M059J (cell line): Measurements from ENCODE around the gene KRT14. TPM values are rescaled to one million over a fixed set of nuclear protein-coding genes. Genes with fewer than 3 reads are reported as not detected.
"Not testable (repeated sequence)": the region's sequence is repeated elsewhere in the genome, so short reads cannot be mapped to it uniquely, and the experiment has no call there.

Experiments used
- DNase-seq: peaks from one replicate; pipeline ENCODE4 v3.0.0-alpha.2; 2012; ENCODE audit warnings: low read depth
- total RNA-seq: library from RNA; depleted of rRNA; stranded (reverse); fragments of >200 nt; shearing (Covaris generic); gene quantifications from 2 replicates; pipeline ENCODE4 v1.2.3, GENCODE V29; 2014

The KRT14 gene
- total RNA-seq, 1 experiment from 2014 or later: 0.27 TPM

GRCh38 chr17:41623184-41623861 is 36.6 kb upstream of the KRT14 start:
- peak; percentile 55 for DNase-seq

- DNase-seq: peak; percentile 43
These were observed 35.9 kb upstream of the KRT14 start for GRCh38 chr17:41622340-41623183.

DNA sequence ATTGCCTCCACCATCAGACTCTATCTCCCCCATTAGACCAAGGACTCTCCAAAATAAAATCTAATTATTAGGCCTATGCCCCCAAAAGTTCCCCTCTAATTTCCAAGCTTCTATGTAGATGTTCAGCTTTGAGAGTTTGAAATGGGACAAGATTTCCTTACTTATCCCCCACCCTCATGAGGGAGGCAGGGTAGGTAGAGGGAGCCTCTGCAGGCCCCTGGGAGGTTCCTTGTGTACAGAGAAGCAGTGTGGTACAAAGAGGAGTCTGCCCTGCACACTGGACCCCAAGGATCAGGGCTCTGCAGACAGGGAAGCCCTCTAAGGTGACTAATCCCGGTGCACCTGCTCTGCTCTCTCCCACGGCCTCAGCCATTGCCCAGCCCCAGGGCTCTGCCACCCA is 35.2 kb upstream of the KRT14 start:
- DNase-seq: no peak

GRCh38 chr17:41621435-41621817 is 34.7 kb upstream of the KRT14 start:
- DNase-seq: not testable (repeated sequence)

DNA sequence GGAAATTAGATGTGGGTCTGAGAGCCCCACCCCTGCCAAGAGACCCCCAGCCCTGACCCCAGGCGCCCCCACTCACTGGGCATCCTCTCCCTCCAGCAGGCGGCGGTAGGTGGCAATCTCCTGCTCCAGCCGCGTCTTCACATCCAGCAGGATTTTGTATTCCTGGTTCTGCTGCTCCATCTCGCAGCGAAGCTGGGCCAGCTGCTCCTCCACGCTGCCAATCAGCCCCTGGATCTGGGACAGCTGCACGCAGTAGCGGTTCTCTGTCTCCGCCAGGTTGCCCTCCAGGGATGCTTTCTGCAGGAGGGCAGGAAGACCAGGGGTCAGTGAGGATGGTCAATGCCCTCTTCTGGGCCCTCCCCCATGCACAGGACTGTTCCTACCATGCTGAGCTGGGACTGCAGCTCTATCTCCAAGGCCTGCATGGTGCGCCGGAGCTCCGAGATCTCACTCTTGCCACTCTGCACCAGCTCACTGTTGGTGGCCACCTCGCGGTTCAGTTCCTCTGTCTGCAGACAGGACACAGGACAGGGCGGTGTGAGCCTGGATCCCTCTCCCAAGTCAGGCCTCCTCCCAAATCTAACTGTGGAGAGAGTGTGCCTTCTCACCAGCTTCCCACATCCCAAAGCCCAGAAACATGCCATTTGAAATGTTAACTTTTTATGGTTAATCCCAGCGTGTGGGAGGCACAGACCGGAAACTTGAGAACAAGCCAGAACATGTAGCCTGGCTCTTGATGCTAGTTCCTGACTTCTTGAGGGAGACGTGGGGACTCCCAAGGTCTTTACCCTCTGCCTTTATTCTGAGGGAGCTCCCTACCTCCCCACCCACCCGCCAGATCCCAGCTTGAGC is 34.1 kb upstream of the KRT14 start:
- DNase-seq: no peak

- not testable (repeated sequence) for DNase-seq
These were observed 33.4 kb upstream of the KRT14 start for GRCh38 chr17:41619927-41620582.

DNA sequence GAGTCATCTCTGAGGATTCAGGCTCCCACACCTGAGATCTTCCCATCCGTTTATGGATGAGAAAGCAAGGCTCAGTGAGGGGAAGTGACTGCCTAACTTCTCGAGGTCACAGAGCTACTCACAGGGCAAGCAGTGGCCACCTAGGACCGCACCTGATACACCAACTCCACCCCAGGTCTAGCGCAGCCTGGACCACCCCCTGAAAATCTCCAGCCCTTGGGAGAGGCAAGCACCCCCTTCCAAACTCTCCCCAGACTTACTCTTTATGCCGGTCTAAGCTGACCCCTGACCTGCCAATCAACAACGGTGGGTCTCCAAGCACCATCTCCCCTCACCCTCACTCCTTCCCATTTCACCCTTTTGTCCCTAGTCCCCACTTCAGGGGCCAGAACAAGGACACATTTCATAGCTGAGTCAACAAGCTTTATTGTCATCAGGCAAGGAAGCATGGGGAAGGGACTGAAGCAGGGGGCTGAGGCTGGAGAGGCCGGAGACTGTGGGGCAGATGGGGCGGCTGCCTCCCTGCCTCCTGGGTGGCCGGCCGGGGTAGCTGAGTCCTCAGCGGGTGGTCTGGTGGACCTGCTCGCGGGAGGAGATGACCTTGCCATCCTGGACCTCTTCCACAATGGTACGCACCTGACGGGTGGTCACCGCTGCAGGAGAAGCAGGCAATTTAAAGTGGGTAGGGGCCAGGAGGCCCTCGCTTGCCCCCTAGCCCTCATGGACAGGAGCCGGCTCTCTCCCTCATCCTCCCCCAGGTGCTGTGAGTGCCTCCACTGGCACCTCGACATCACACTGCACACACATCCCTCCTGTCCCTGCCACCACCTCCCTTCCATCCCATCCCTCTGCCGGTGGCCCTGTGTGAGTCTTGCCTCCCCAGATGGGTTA is 32.6 kb upstream of the KRT14 start:
- no peak for DNase-seq

DNA sequence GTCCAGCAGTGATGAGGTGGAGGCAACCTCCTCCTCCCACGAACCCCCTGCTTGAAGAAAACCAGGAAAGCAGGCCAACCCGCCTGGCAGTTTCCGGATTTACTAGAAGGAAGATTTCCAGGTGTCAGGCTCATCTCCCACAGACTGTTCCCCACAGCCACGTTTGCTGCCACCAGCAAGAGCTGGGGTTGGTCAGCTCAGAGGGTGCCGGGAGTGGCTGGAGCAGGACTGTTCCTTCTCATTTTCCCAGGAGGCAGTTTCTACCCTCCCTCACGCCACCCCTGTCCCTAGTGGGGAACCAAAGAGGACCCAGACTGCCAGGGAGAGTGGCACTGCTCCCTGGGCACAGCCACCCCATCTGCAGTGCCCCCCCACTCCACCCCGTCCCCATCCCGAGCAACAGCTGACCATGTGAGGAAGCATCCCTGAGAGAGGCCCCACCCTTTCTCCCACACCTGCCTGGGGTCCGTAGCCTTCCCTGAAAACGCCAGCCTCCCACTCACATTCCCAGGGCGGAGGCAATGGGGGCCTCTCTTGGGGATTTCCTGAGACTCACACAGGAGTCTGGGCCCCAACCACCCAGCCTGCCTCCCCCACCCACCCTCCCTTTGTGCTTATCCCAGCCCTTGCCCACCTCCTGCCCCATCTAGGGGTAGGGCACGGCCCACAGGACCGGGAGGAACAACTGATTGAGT is 31.8 kb upstream of the KRT14 start:
- no peak for DNase-seq

DNA sequence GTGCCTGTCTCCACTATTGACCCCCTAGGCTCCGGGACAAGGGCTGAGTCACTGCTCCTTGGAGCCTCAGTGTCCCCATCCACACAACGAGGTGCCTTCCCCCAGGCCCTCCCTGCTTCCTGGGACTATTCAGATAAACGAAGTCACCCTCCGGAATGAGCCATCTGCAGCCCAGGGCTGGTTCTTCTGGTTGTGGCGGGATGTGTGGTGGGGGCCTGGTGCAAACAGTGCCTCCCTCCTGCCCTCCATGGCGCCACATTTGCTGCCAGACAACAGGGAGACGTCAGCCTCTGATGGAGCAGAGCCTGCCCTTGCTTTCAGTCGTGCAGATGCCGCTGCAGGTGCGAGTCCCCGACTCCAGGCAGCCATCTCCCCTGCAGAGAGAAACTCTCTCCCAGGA is 31.0 kb upstream of the KRT14 start:
- no peak for DNase-seq

GRCh38 chr17:41617136-41617535 is 30.4 kb upstream of the KRT14 start:
- DNase-seq: no peak

DNA sequence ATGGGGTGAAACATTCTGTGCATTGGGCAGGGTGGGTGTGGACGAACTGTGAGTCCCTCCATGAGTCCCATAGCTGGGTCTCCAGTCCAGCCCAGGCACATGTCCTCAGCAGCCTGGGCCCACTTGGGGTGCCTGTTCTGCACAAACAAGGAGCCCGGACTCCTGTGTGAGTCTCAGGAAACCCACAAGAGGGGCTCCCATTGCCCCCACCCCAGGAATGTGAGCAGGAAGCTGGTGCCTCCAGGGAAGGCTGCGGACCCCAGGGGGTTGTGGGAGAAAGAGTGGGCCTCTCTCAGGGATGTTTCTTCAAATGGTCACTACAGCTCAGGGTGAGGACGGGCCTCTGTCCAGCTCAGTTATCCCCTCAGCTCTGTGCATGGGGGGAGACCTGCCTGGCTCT is 29.8 kb upstream of the KRT14 start:
- not testable (repeated sequence) for DNase-seq

DNA sequence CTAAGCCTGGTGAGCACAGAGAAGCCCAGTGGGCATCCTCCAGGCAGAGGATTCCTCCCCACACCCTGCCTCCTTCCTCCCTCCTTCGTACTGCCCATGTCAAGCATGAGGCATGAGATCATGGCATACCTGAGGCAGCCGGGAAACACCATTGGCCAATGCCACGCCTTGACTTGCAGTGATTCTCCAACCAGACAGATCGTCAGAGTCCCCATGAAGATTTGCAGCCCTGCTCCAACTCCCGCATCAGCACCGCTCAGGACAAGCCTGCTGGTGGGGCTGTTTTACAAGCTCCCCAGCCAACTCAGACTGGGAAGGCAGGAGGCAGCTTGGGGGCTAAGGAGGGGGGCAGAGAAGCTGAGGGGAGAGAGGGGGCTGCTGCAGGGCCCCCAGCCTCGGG is 28.8 kb upstream of the KRT14 start:
- peak; percentile 42 for DNase-seq

DNA sequence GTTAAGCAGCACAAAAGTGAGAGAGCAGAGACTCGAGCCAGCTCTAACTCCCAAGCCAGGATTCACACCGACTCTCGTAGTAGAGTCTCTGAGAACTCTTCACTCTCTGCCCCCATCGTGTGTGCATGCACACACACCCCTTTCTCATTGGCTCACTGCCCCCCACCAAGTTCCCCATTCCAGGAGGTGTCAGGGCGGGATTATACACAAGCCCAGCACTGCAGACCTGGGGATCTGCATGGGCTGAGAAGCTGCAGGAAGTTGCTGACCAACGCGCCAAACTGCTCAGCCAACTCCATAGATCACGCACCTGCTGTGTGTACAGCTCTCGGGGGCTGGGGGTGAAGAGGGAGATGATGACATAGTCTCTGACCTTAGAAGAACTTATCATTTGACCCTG is 28.1 kb upstream of the KRT14 start:
- DNase-seq: not testable (repeated sequence)

DNA sequence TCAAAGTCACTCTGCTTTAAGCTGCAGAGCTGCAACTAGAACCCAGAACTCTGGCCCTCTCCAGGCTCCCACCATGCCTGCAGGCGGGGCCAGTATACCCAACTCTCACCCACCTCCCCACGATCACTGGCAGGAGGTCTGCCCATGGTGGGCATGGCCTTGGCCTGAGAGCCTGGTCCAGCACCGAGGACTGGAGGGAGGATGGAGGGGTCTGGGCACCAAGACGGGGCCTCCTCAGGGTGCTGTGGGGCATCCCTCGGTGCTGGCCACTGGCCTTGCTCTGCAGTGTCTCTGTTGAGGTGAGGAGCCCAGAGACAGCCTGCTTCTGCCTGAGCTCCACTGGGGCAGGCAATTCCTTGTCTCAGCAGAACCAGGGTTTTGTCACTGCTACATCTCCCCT is 27.4 kb upstream of the KRT14 start:
- DNase-seq: no peak

GRCh38 chr17:41613277-41614082 is 26.8 kb upstream of the KRT14 start:
- DNase-seq: no peak

GRCh38 chr17:41612376-41613160 is 25.9 kb upstream of the KRT14 start, which contains the start of gene KRT16:
TSS of gene KRT16 (minus strand) at chr17:41612767. CDS start at chr17:41612688, 79 bp downstream.
- DNase-seq: peak; percentile 92

GRCh38 chr17:41610965-41611640 is 24.4 kb upstream of the KRT14 start:
- no peak for DNase-seq

- DNase-seq: not testable (repeated sequence)
These were observed 23.4 kb upstream of the KRT14 start for GRCh38 chr17:41610061-41610517.
